ENCODE data around the gene SHE. TPM values are rescaled to one million over a fixed set of nuclear protein-coding genes. Genes with fewer than 3 reads are reported as not detected.

Gene SHE
- total and polyA plus RNA-seq, 2 of the 8 experiments (the other 6 are each of a cell fraction or from before 2014, with no cell fraction given): 0.44 to 0.45 TPM

DNA sequence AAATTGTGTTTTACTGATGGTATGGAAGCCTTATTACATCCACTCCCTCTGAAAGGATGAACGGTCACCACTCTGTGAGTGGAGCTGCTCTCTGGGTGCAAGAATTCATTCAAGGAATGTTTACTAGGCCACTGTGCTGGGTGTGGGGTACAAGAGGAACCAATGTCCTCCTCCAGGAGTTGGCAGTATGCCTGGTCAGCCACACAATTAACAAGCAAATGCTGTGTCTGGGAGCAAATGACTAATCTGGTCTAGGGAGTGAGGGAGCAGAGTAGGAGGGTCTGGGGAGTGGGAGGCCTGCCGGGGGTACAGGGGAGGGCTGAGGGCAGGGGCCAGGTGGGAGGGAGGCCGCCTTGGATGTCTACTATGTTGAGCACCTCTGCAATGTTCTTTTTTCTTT lies 27.4 kb downstream of the SHE start:
- no peak overlapping the region for H3K14ac ChIP-seq (ENCODE audit: insufficient read length)
- H4K91ac ChIP-seq (replicated peaks; ENCODE audit: insufficient read length, low read length): no peak overlapping the region
- no peak overlapping the region for H3K4me2 ChIP-seq (ENCODE audit: insufficient read depth in 1 of 2, low read depth in 2 of 2, low read length in 2 of 2)
- FAIRE-seq (no peak), DNase-seq (ENCODE audit: low read depth in 1 of 2, low spot score in 2 of 2) (no peak)
- CTCF ChIA-PET (ENCODE audit: partially characterized antibody): interaction anchor here (1.1 to 1.7 kb wide), 2 partner anchors 8 to 72 kb away, joined by 3 to 10 read pairs; no protein-coding TSS in a partner anchor
- no peak overlapping the region for H3K4ac ChIP-seq (replicated peaks; ENCODE audit: insufficient read length, low read depth, low read length)
- H3K23me2 ChIP-seq (ENCODE audit: low read depth, low read length): no peaks in the 10 kb centered on the region
- H2BK12ac ChIP-seq (ENCODE audit: low read depth, low read length): no peak overlapping the region
- H2BK5ac ChIP-seq (ENCODE audit: low read depth, low read length): no peak overlapping the region
- no peak overlapping the region for H3K9ac ChIP-seq (replicated peaks in 1 of 4; ENCODE audit: extremely low read depth in 1 of 4, low read depth in 3 of 4, low read length in 3 of 4)
- no peaks in the 10 kb centered on the region for H3K9me3 ChIP-seq (ENCODE audit: insufficient read depth in 2 of 2, low read depth in 1 of 2, low read length in 1 of 2)
- no peaks in the 10 kb centered on the region for H3K27me3 ChIP-seq (replicated peaks in 1 of 4; ENCODE audit: control insufficient read depth in 3 of 4, extremely low read depth in 1 of 4, insufficient read depth in 3 of 4, low read length in 3 of 4)
- H2AK5ac ChIP-seq (ENCODE audit: low read depth, low read length): no peak overlapping the region
- H4K5ac ChIP-seq (ENCODE audit: insufficient read length, low read depth, low read length): no peak overlapping the region
- no peak overlapping the region for H3K27ac ChIP-seq (ENCODE audit: low read depth, low read length)
- no peak overlapping the region for H2BK15ac ChIP-seq (ENCODE audit: low read length)
- H3K23ac ChIP-seq (ENCODE audit: insufficient read length): no peak overlapping the region
- H3K18ac ChIP-seq (ENCODE audit: extremely low read depth, low read length): no peak overlapping the region
- no peak overlapping the region for H3K56ac ChIP-seq (replicated peaks; ENCODE audit: insufficient read length, low read depth, low read length)
- WGBS, 2 experiments (ENCODE audit: extremely low coverage in 1 of 2, insufficient coverage in 1 of 2, insufficient read length in 1 of 2, insufficient replicate concordance in 2 of 2, low coverage in 1 of 2, low lambda C conversion rate in 2 of 2, missing lambda C conversion rate in 1 of 2): 96% methylated on average over 2 of the region's 3 CpGs; no CpG with 5 or more reads in 1 of the 2 experiments
- no peaks in the 10 kb centered on the region for H3K79me1 ChIP-seq (ENCODE audit: low read depth, low read length)
- no peaks in the 10 kb centered on the region for H3K4me1 ChIP-seq (replicated peaks in 1 of 4; ENCODE audit: control insufficient read depth in 3 of 4, insufficient read depth in 4 of 4, low read length in 3 of 4)
- H3K4me3 ChIP-seq (ENCODE audit: extremely low read depth in 1 of 4, insufficient read depth in 2 of 4, low read depth in 3 of 4, low read length in 4 of 4): no peak overlapping the region
- H3K79me2 ChIP-seq (ENCODE audit: control insufficient read depth in 1 of 2, insufficient read depth in 2 of 2, low read length in 2 of 2): no peaks in the 10 kb centered on the region
- no peak overlapping the region for H2BK120ac ChIP-seq (replicated peaks; ENCODE audit: low read depth, low read length)
- H2AFZ ChIP-seq (ENCODE audit: low read length): no peak overlapping the region
- TF ChIP-seq CTBP2 (IDR thresholded peaks at IDR 0.05; ENCODE audit: borderline replicate concordance, insufficient read depth, insufficient read length, low read length) (no peak), JUND (IDR thresholded peaks at IDR 0.05; ENCODE audit: low read length) (no peak), CREB1 (IDR thresholded peaks at IDR 0.05) (no peak), RFX5 (IDR thresholded peaks at IDR 0.05; ENCODE audit: borderline replicate concordance, low read depth, low read length) (no peak), SUZ12 (IDR thresholded peaks at IDR 0.05; ENCODE audit: low read length) (no peak)
- no peak overlapping the region for H2BK20ac ChIP-seq (ENCODE audit: low read length)
- no peak overlapping the region for H4K8ac ChIP-seq (ENCODE audit: extremely low read depth, insufficient read depth, low read length)
- POLR2A ChIA-PET (ENCODE audit: partially characterized antibody): no interaction called here
- H3K36me3 ChIP-seq (ENCODE audit: control insufficient read depth in 2 of 4, insufficient read depth in 4 of 4, low read length in 3 of 4): no peaks in the 10 kb centered on the region
- H4K20me1 ChIP-seq (replicated peaks in 1 of 2; ENCODE audit: control insufficient read depth in 1 of 2, insufficient read depth in 2 of 2, low read length in 2 of 2): no peaks in the 10 kb centered on the region

Data from H1 (cell line).